Activated CD8-positive, alpha-beta memory T cell treated with anti-CD3 and anti-CD28 coated beads, Interleukin-2, amount 50 U/mL, for 1 hour (primary cell): Measurements from ENCODE around the gene ME3.

Source experiments
- DNase-seq: peaks from one replicate; pipeline ENCODE4 v3.0.0-alpha.2; 2020; ENCODE audit errors: extremely low read depth

ME3 gene

DNA sequence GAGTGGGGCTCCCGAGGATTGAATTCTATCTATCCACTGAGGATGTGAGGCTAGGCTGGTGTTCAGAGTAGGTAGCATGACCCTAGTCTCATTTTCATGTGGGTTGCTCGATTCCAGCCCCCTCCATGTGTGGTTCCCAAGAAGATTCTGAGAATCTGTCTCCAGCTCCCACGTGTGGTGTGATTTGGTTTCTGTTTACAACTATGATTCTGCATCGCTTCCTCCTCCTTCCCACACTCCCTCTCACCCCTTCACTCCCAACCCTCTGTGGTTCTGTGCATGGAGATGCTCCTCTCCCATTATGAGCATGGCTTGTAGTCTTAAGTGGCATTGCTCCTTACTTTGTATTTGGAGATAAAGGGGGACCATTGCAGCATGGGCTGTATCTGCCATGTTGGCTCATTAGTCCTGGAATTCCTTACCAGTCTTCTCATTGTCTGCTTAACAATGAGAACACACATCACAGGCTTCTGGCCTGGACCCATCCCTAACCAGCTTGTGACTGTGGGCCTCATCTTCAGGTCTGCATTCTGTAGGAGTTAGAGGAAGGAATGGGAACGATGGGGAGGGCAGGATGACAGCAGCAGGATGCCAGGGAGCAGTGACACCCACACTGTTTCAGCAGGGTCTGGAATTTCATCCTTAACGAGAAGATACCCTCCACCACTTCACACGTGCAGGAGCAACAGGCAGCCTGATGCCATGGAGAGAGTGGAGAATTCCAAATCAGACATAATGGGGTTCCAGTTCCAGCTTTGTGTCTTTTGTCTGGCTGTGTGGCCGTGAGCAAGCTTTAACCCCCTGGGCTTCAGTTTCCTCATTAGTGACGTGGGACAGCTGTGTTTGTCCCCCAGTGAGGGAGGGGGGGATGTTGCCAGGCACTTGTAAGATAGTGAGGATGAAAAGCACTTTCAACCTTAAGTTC, 211.7 kb downstream of the ME3 start:
- DNase-seq = no peak

DNA sequence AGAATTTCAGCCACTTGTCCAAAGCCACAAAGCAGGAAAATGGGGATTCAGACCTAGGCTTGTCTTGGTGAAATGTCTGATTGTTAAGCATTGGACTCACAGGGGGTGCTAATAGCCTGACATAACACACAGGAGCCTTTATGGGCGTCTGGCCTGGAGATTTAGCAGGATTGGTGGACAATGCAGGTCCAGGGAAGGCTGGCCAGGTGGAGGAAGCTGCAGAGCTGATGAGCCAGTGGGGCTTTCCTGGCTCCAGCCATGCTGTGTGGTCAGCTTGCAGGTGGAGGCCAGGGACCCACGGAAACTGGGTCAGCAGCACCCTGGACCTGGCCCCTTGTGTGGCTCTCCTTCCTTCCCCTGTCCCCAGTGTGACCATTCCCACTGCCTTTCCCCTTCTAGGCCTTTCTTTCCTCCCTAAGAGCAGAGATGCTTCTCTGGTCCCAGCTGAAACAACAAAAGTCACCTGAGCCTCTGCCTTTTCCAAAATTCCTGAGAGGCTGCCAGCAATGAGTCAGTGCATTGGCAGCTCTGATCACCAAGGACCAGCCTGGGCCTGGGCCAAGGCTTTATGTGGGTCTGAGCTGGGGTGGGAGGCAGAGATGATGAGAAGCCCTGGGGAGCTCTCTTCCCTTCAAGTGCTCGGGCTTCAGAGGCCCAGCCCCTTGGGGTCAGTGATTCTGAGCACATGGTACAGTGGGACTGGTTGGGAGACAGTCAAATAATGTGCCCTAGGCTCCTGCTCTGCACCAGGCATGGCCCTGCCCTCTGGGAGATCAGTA, 212.5 kb downstream of the ME3 start:
- no peak for DNase-seq

DNA sequence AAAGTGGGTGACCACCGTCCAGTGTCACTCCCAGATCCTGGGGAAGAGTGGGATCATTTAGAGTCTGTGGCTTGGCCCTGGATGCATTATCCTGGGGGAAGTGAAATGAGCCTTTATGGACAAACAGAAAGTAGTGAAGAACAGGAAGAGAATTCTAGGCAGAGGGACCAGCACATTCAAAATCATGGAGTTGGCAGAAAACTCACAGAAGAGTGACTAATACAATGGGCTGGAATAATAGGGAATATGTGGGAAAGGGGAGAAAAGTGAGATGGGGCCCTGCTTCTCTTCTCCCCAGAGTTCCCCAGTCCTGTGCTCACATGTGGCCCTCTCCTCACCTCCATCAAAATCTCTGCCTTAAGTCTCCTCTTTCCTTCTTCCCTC, 213.4 kb downstream of the ME3 start:
- no peak for DNase-seq

DNA sequence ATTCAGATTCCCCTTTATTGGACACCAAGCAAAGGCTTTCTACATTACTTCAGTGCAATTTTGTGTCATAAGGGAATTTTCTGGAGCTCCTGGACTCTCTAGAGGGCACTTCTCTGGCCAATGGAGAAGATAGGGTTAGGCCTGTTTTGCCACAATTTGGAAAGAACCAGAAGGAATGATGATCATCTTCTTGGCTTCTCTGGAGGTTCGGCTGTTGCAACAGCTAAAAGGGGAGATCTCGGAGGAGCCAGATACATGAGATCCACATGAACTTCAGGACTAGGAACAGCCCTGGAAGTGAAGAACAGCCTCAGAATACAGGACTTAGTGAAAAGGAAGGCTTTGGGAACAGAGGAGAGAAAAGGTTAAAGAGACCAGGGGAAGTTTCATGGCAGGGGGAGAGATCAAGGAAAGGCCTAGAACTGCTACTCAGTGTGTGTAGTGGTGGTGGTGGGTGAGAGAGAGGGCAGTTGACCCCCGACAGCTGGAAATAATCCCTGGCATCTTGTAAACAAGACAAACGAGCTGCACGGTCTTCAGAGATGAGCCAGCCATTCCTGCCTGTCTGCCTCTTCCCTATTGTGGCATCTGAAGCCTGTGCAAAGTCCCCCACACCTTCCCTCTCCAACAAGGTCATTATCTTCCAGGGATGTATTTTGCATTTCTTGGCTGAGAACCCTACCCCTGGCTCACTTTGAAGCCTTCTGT, 214.0 kb downstream of the ME3 start:
- DNase-seq = no peak

DNA sequence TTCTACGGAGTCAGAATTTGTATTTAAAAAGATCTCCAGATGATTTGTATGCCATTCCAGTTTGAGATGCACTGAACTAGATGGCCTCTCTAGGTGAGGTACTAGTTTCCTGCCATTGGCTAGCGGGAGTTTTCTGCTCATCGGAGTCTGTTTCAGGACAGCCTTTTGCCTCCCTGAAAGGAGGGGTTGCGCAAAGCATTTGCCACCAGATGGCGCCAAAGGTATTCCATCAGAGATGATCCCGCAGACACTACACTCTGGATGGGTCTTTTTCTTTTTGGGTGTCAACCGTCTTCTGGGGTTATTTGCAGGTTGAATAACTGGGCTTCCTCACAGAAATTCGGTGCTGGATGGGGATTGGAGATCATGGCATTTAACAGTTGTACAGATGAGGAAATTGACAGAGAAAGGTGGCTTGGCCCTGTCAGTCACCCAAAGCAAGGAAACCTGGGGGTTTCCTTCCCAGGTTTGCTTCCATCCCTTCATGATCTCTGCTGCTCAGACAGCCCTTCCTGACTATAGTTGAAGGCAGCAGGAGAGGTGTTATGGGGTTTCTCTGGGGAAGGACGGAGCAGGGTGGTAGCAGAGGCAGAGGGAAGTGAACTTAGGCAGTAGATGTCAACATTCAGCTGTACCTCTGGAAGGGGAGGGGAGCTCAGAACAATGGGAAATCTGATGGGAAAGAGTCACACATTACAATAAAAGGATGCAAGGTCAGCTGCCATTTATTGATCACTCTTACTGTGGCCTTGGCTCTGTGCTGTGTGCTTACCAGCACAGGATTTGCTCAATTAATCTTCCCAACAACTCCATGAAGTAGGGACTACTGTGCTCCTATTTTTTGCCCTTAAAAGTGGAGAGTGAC, 216.1 kb downstream of the ME3 start:
- peak; percentile 11 for DNase-seq

DNA sequence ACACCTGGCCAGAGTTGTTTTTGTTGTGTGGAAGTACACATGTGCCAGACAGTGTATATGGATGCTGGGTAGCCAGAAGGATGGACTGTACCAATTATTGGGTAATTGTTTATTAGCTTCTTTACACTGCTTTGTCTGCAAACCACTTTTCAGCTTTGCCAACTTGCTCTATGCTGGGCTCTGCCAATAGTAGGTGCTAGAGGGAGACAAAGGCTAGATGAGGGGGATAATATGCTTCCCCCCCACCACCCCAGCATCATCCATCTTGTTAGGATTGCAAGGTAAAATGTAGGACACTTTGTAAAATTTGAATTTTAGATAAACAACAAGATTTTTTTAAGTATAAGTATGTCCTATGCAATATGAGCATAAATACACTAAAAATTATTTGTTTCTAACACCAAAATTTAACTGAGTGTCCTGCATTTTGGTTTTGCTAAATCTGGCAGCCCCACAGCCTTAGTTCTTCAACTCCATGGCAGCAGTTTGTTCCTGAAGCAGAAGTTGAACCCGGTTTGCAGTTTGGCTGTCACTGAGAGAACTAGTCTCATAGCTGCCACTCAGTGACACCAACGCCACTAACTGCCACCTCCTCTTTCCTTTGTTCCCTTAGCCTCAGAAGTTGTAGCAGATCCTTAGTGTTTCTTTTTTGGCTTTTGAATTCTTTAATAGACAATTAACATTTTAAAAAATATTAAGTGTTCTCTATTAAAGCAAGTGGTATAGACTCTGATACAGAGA, 219.0 kb downstream of the ME3 start:
- DNase-seq = no peak

DNA sequence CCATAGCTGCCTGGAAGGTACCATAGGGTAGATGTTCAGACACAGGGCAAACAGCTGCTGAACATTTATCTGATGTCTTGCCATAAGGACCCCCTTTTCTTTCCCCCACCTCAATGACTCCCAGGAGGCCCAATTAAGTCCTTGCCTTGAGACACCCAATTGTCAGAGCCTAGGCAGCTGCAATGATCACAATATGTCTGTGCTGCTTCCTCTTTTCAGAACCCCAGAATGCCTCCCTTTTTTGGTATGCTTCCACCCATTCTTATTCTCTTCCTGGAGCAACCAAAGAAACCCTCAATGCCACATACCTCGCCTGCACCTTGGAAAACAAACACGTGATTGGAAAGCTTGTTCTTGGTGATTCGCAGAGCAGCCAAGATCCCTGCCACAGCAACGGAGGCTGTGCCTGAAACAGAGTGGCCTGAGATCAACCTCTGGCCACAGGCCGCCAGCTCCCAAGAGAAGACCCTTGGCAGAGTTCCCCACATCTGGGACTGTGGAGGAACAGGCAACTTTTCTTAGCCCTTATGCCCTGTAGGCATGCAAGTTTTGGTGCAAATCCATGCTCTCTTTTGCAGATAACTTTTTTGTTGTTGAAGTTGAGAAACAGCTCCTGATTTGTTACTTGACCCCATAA, 222.3 kb downstream of the ME3 start:
- no peak for DNase-seq

DNA sequence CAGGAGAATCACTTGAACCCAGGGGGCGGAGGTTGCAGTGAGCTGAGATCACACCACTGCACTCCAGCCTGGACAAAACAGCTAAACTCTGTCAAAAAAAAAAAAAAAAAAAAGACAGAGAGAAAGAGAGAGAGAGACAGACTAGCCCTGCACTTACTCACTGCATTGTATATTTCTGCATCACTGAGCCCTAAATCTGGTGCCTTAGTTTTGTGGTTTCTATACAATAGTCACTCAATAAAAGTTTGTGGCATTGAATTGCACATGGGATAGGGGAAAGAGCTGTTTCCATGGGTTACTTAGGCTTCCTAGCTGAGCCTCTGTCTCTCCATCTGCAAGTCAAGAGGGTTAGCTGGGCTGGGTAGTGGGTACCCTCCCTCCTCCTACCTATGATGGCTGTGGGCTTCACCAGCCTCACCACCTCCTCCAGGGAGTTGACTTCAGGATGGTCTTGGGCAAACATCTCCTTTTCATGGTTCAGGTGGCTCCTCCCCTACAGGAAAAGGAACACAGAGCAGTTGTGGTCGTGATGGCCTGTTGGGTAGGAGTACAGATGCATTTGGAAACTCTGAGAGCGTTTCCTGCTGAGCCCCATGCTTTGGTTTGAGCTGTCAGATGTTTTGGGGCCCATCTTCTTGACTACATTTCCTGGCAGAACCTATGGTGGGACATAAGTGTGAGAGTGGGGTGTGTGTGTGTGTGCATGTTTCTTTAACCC, 224.5 kb downstream of the ME3 start:
- DNase-seq = no peak

DNA sequence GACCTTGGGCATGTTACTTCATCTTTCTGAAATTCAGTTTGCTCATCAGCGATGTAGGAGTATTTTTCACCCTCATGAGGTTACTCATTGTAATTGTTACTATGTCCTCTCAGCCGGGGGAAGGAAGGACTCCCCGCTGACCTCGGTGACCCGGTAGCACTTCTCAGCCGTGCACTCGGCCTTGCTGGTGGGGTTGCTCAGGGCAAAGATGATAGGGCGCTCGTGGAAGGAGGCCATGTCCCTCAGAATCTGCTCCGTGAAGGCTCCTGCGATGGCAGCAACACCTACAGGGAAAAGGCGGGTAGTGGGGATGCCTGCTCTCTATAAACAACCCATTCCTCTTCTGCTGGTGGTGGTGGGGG, 225.5 kb downstream of the ME3 start:
- DNase-seq = no peak

DNA sequence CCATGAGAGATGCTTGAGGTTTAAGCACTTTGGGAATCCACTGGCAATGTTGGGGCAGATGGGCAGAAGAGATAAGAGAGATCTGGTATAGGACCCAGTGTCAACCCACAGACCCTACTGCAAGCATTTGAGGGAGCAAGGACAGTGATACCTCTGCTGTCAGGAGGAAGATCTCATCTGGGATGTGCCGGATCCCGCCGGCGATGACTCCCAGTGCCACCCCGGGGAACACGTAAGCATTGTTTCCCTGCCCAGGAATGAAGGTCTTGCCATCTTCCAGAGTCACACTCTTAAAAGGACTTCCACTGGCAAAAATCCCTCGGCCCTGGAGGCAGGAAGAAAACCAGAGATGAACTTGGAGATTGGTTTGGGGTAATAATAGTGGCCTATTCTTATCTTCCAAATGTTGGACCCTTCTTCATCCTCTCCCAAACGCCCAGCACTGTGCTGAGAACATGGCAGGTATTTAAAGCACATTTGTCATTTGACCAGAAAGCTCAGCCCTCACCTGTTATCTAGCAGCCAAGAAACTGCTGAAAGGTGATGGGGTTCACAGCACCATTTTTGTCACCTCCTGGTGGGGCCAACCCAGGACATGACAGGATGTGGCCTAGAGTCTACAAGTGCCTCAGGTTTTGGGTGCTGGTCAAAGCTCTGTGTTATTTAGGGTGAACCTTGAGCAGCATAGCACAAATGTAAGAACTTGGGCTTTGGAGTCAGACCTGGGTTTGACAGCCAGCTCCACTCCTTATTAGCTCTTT, 226.1 kb downstream of the ME3 start:
- DNase-seq = no peak

DNA sequence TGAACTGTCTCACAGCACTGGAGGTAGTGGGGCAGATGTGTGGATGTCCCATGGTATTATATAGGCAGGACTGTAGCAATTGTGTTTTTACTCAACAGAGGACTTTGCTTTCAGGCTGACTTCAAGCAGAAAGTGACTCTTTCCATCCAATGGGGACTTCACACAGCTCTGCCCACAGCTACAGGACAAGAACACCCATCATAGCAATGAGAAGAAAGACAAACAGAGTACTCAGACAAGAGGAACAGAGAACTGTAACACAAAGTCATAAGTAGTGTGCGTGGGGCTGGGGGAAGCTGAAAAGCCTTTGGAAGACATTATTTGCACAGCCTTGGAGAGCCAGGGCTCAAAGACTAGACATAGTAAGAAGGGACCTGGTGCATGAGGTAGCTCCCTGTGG, 227.4 kb downstream of the ME3 start:
- DNase-seq = no peak

DNA sequence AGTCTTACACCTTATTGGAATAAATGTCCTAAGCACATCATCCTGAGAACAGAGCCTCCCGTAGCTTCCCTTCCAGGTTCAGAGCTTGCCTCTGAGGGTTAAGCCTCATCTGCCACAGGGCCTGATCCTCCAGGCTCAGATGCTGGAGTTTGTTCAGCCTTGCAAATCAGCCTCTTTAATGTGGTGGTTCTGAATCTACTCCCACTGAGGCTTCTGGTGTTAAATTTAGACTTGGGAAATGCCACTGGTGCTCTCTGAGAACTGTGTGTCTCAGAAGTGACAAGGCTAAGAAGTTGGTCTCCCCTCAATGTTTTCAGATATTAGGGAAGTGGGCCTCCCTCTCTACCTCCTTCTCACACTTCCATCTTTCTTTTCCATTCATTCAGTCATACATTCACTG, 229.0 kb downstream of the ME3 start:
- DNase-seq = no peak

DNA sequence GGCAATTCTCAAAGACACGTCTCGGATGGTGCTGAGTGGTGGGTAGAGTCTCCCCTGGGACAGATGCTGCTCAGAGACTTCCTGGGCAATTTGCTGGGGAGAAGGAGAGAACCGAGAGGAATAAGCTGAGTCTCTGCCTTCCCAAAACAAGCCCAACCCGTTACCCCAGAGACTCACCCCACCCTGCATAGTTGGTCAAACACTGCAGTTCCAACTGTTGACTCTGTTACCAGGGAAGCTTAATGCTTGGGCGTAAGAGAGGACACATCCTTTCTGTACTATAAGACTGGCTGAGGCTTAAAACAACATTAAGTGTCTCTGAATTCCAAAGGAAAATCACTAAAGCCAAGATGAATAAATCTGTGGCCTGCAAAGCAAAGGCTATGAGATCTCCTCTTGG, 229.6 kb downstream of the ME3 start:
- DNase-seq = no peak

DNA sequence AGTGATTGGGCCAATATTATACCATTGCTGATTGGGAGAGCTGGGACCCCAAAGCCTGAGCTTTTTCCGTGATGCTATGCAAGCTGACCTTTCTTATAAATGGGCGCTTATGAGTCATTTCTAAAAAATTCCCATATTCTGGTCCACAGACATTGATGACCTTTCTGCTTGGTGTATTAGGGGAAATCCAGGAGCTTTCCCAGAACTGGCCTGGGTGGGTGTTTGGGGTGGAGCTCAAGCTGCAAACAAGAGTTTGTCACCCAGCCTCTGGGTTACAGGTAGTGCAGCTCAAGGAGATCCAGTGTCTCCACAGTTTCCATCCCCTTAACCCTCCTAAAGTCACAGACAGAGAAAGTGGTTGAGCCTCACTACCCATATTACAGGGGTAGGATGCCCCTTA, 230.0 kb downstream of the ME3 start:
- no peak for DNase-seq

DNA sequence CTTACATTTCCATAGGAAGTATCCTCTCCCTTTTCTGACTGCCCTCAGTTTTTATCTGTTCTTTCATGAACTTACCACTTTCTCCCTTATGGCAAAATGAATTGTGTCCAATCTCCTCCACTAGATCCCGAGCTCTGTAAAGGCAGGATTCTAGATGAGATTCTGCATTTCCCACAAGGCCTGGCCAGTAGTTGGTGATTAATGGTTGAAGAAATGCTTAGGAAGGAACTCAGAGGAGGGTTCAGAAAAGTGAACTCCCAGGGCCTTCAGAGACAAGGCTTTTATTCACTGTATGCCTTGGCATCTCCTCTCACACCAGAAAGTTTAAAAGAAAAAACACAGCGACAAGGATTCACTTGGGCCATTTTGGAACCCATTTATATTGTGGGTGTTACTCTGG, 231.6 kb downstream of the ME3 start:
- DNase-seq = no peak

DNA sequence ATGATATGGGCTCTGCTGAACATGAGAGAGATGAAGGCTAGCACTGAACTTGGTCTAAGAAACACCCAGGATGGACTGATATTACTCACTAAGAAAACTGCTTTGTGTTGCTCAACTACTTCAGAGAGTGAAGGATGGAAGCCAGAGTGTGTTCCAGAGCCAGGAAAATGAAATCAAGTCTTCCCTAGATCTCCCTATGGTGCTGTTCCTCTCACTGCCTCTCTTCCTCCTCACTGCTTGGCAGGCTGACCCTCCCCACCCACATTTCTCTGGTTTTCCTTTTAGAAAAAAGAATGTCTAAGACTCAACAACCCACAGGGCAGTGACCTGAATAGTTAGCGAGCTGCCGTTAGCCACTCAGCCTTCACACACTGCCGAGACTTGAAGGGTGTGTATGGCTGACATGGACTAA, 232.1 kb downstream of the ME3 start:
- DNase-seq = no peak

DNA sequence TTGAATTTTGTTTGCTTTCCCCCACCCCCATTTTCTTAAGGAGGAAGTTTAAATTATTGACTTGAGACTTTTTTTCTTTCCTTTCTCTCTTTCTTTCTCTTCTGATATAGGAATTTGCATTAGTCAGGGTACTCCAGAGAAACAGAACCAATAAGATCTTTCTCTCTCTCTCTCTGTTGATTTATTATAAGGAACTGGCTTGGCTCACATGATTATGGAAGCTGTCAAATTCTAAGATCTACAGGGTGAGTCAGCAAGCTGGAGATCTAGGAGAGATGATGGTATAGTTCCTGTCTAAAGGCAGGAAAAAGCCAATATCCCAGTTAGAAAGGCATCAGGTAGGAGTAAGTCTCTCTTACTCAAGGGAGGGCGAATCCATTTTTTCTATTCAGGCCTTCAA, 233.7 kb downstream of the ME3 start:
- no peak for DNase-seq

DNA sequence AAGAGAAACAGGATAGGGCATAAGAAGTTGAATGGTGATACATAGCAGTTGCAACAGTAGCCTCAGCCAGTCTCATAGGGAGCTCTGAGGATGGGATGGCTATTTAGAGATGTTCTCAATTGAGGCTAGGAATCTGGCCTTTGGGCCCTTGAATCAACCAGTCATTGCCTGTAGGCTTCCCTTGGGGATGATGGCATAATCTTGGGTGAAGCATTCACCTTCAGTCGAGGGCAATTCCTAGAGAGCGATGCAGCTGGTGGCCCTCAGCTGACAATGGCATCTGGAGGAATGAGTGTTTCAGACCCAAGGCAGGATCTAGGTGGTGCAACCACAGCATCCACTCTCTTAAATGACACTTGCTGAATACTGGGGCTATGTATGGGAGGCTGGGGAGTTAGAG, 236.7 kb downstream of the ME3 start:
- DNase-seq = no peak
